ENCODE results near the gene SCLY. TPM values are rescaled to one million over a fixed set of nuclear protein-coding genes. Genes with fewer than 3 reads are reported as not detected.
"Not testable (repeated sequence)": the region's sequence is repeated elsewhere in the genome, so short reads cannot be mapped to it uniquely, and the experiment has no call there.

SCLY gene
- total RNA-seq, 1 experiment from 2014 or later = 20.5 TPM

GRCh38 chr2:238032755-238033337, 28.0 kb upstream of the SCLY start:
- Histone ChIP-seq H4K20me1 (ENCODE audit: insufficient read depth, low read depth, low read length) (no peaks in the 10 kb centered on the region), H3K4me1 (ENCODE audit: low read length) (no peaks in the 10 kb centered on the region), H3K27ac (ENCODE audit: low read length) (no peak overlapping the region), H3K9ac (ENCODE audit: low read length) (no peak overlapping the region), H3K79me2 (ENCODE audit: low read length) (no peaks in the 10 kb centered on the region), H3K9me3 (ENCODE audit: low read length) (no peaks in the 10 kb centered on the region), H3K4me3 (ENCODE audit: low read length) (no peak overlapping the region), H3K27me3 (ENCODE audit: low read length) (no peaks in the 10 kb centered on the region), H3K4me2 (ENCODE audit: low read depth, low read length, poor library complexity, severe bottlenecking) (no peak overlapping the region), H3K9me2 (replicated peaks; ENCODE audit: insufficient read depth, low read length) (no peaks in the 10 kb centered on the region), H3K36me3 (ENCODE audit: insufficient read depth, low read length) (no peaks in the 10 kb centered on the region), H2AFZ (ENCODE audit: low read length) (no peak overlapping the region)
- DNase-seq = no peak

GRCh38 chr2:238033991-238034390, 26.8 kb upstream of the SCLY start:
- H3K4me3 ChIP-seq (ENCODE audit: low read length); H3K9ac ChIP-seq (ENCODE audit: low read length); H4K20me1 ChIP-seq (ENCODE audit: insufficient read depth, low read depth, low read length); H3K4me1 ChIP-seq (ENCODE audit: low read length); H3K4me2 ChIP-seq (ENCODE audit: low read depth, low read length, poor library complexity, severe bottlenecking); H2AFZ ChIP-seq (ENCODE audit: low read length); H3K27ac ChIP-seq (ENCODE audit: low read length); H3K9me3 ChIP-seq (ENCODE audit: low read length); DNase-seq; H3K27me3 ChIP-seq (ENCODE audit: low read length); H3K79me2 ChIP-seq (ENCODE audit: low read length); H3K9me2 ChIP-seq (replicated peaks; ENCODE audit: insufficient read depth, low read length); H3K36me3 ChIP-seq (ENCODE audit: insufficient read depth, low read length): not testable (repeated sequence)

GRCh38 chr2:238038203-238038602, 22.6 kb upstream of the SCLY start:
- Histone ChIP-seq H4K20me1 (ENCODE audit: insufficient read depth, low read depth, low read length) (no peaks in the 10 kb centered on the region), H3K36me3 (ENCODE audit: insufficient read depth, low read length) (no peaks in the 10 kb centered on the region), H3K4me3 (ENCODE audit: low read length) (no peak overlapping the region), H3K4me2 (ENCODE audit: low read depth, low read length, poor library complexity, severe bottlenecking) (no peak overlapping the region), H3K79me2 (ENCODE audit: low read length) (no peaks in the 10 kb centered on the region), H3K9me2 (replicated peaks; ENCODE audit: insufficient read depth, low read length) (no peaks in the 10 kb centered on the region), H3K4me1 (ENCODE audit: low read length) (no peaks in the 10 kb centered on the region), H3K9ac (ENCODE audit: low read length) (no peak overlapping the region), H3K27ac (ENCODE audit: low read length) (no peak overlapping the region), H3K9me3 (ENCODE audit: low read length) (no peaks in the 10 kb centered on the region), H3K27me3 (ENCODE audit: low read length) (no peaks in the 10 kb centered on the region), H2AFZ (ENCODE audit: low read length) (no peak overlapping the region)
- no peak for DNase-seq

- Histone ChIP-seq H4K20me1 (ENCODE audit: insufficient read depth, low read depth, low read length) (no peaks in the 10 kb centered on the region), H3K4me1 (ENCODE audit: low read length) (no peaks in the 10 kb centered on the region), H3K9me3 (ENCODE audit: low read length) (no peaks in the 10 kb centered on the region), H2AFZ (ENCODE audit: low read length) (no peak overlapping the region), H3K27me3 (ENCODE audit: low read length) (no peaks in the 10 kb centered on the region), H3K9me2 (replicated peaks; ENCODE audit: insufficient read depth, low read length) (no peaks in the 10 kb centered on the region), H3K4me2 (ENCODE audit: low read depth, low read length, poor library complexity, severe bottlenecking) (no peak overlapping the region), H3K36me3 (ENCODE audit: insufficient read depth, low read length) (no peaks in the 10 kb centered on the region), H3K9ac (ENCODE audit: low read length) (no peak overlapping the region), H3K27ac (ENCODE audit: low read length) (no peak overlapping the region), H3K79me2 (ENCODE audit: low read length) (no peaks in the 10 kb centered on the region), H3K4me3 (ENCODE audit: low read length) (no peak overlapping the region)
- no peak for DNase-seq
These were observed 21.6 kb upstream of the SCLY start for GRCh38 chr2:238039151-238039550.

GRCh38 chr2:238039985-238040384, 20.8 kb upstream of the SCLY start:
- DNase-seq = no peak
- Histone ChIP-seq H2AFZ (ENCODE audit: low read length) (no peak overlapping the region), H3K27me3 (ENCODE audit: low read length) (no peaks in the 10 kb centered on the region), H3K9me3 (ENCODE audit: low read length) (no peaks in the 10 kb centered on the region), H3K36me3 (ENCODE audit: insufficient read depth, low read length) (no peaks in the 10 kb centered on the region), H4K20me1 (ENCODE audit: insufficient read depth, low read depth, low read length) (no peaks in the 10 kb centered on the region), H3K4me2 (ENCODE audit: low read depth, low read length, poor library complexity, severe bottlenecking) (no peak overlapping the region), H3K79me2 (ENCODE audit: low read length) (no peaks in the 10 kb centered on the region), H3K9ac (ENCODE audit: low read length) (no peak overlapping the region), H3K9me2 (replicated peaks; ENCODE audit: insufficient read depth, low read length) (no peaks in the 10 kb centered on the region), H3K4me3 (ENCODE audit: low read length) (no peak overlapping the region), H3K27ac (ENCODE audit: low read length) (no peak overlapping the region), H3K4me1 (ENCODE audit: low read length) (no peaks in the 10 kb centered on the region)

GRCh38 chr2:238040918-238041317, 19.9 kb upstream of the SCLY start:
- no peaks in the 10 kb centered on the region for H3K27me3 ChIP-seq (ENCODE audit: low read length)
- no peak overlapping the region for H3K27ac ChIP-seq (ENCODE audit: low read length)
- H4K20me1 ChIP-seq (ENCODE audit: insufficient read depth, low read depth, low read length) = no peaks in the 10 kb centered on the region
- H3K4me3 ChIP-seq (ENCODE audit: low read length) = no peak overlapping the region
- no peak overlapping the region for H3K4me2 ChIP-seq (ENCODE audit: low read depth, low read length, poor library complexity, severe bottlenecking)
- no peaks in the 10 kb centered on the region for H3K9me2 ChIP-seq (replicated peaks; ENCODE audit: insufficient read depth, low read length)
- no peak overlapping the region for H3K9ac ChIP-seq (ENCODE audit: low read length)
- no peaks in the 10 kb centered on the region for H3K9me3 ChIP-seq (ENCODE audit: low read length)
- no peak for DNase-seq
- no peaks in the 10 kb centered on the region for H3K4me1 ChIP-seq (ENCODE audit: low read length)
- H3K79me2 ChIP-seq (ENCODE audit: low read length) = no peaks in the 10 kb centered on the region
- H2AFZ ChIP-seq (ENCODE audit: low read length) = no peak overlapping the region
- H3K36me3 ChIP-seq (ENCODE audit: insufficient read depth, low read length) = no peaks in the 10 kb centered on the region; the same call in 1 of the 2 replicates

GRCh38 chr2:238042090-238042489, 18.7 kb upstream of the SCLY start:
- Histone ChIP-seq H4K20me1 (ENCODE audit: insufficient read depth, low read depth, low read length) (no peaks in the 10 kb centered on the region), H3K36me3 (ENCODE audit: insufficient read depth, low read length) (no peaks in the 10 kb centered on the region; the same call in 1 of the 2 replicates), H3K9me3 (ENCODE audit: low read length) (no peaks in the 10 kb centered on the region), H3K27me3 (ENCODE audit: low read length) (no peaks in the 10 kb centered on the region), H2AFZ (ENCODE audit: low read length) (no peak overlapping the region), H3K4me1 (ENCODE audit: low read length) (no peaks in the 10 kb centered on the region), H3K4me2 (ENCODE audit: low read depth, low read length, poor library complexity, severe bottlenecking) (no peak overlapping the region), H3K9ac (ENCODE audit: low read length) (no peak overlapping the region), H3K4me3 (ENCODE audit: low read length) (no peak overlapping the region), H3K79me2 (ENCODE audit: low read length) (no peaks in the 10 kb centered on the region), H3K9me2 (replicated peaks; ENCODE audit: insufficient read depth, low read length) (no peaks in the 10 kb centered on the region), H3K27ac (ENCODE audit: low read length) (no peak overlapping the region)
- DNase-seq = no peak

GRCh38 chr2:238042849-238043584, 17.8 kb upstream of the SCLY start:
- no peak overlapping the region for H2AFZ ChIP-seq (ENCODE audit: low read length)
- H3K27me3 ChIP-seq (ENCODE audit: low read length) = no peaks in the 10 kb centered on the region
- no peak overlapping the region for H3K9ac ChIP-seq (ENCODE audit: low read length)
- DNase-seq = no peak
- H3K79me2 ChIP-seq (ENCODE audit: low read length) = no peaks in the 10 kb centered on the region
- no peaks in the 10 kb centered on the region for H4K20me1 ChIP-seq (ENCODE audit: insufficient read depth, low read depth, low read length)
- H3K9me2 ChIP-seq (replicated peaks; ENCODE audit: insufficient read depth, low read length) = no peaks in the 10 kb centered on the region
- H3K27ac ChIP-seq (ENCODE audit: low read length) = no peak overlapping the region
- H3K36me3 ChIP-seq (ENCODE audit: insufficient read depth, low read length) = no peaks in the 10 kb centered on the region; the same call in 1 of the 2 replicates
- H3K9me3 ChIP-seq (ENCODE audit: low read length) = no peaks in the 10 kb centered on the region
- H3K4me3 ChIP-seq (ENCODE audit: low read length) = no peak overlapping the region
- no peak overlapping the region for H3K4me2 ChIP-seq (ENCODE audit: low read depth, low read length, poor library complexity, severe bottlenecking)
- no peaks in the 10 kb centered on the region for H3K4me1 ChIP-seq (ENCODE audit: low read length)

Data from Karpas-422 (cell line).